Astrocyte (in vitro differentiated cells and primary cell): Measurements from ENCODE around the gene SUGP2.

Experiments
- CTCF ChIP-seq: IDR thresholded peaks from 2 replicates; pipeline ENCODE4 v1.5.1; 2011; ENCODE audit warnings: low read depth, mild to moderate bottlenecking, inconsistent platforms, low read length, moderate library complexity; ENCODE audit not compliant: insufficient read depth
- EZH2 ChIP-seq: IDR thresholded peaks from 2 replicates; pipeline ENCODE4 v1.6.1; 2012; ENCODE audit warnings: mild to moderate bottlenecking, low read length, inconsistent platforms; ENCODE audit not compliant: insufficient read depth

DNA sequence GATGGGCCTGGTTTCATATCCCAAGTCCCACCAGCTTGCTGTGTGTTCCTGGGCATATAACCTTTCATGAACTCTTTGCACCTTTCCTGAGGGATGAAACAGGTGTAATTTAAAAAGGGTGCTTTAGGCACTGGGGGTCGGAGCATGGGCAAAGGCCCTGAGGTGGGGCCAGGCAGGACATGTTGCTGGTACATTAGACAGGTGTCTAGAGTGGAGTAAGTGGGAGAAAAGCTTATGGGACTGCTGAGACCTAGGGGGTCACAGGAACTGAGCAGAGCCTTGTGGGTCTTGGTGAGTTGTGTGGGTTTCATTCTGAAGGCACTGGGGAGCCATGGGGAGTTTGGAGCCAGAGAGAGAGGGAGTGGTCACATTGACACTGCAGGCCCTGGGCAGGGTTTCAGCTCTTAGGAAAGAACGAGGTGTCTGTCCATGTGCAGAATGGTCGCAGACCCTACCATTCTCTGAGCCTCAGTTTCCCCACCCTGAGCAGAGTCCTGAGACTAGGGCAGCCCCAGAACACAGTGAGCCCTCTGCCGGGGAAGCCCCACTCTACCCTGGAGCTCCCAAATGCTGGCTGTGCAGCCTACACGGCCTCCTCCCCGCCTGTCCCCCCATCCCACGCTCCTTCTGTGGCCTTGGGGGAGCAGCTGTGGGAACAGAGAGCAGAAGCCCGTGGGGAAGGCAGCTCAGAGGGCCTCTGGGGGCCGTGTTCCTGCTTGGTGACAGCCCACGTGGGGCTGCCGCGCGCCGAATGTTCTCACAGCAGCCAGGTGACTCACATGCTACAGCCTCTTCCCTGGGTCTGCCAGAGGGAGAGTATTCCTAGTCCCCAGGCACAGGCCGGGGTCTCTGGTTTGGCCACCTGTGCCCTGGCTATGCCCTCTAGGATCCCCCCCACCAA is 85.0 kb downstream of the SUGP2 start:
- no peak for TF ChIP-seq CTCF
- no peak for TF ChIP-seq EZH2
